Measurements from ENCODE around the gene GNG12. TPM values are rescaled to one million over a fixed set of nuclear protein-coding genes. Genes with fewer than 3 reads are reported as not detected.

Gene GNG12
- total and polyA plus RNA-seq, 4 experiments from 2014 or later = not detected

DNA sequence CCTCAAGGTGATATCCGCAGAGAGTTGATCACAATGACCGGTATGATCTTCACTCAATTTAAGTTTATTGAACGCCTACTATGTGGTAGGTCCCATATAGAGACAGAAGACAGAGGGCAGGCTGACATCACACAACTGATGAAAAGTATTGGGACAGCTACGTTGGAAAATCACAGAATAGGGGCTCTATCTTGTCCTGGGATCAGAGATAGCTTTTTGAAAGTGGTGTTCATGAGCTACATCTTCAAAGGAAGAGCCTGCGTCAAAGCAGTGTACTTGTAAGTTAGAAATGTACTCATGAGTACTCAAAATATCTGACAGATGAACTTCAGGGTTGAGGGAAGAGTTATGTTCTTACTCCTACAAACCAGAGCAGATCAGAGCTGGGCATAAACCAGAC, 93.9 kb downstream of the GNG12 start:
- H3K9me3 Mint-ChIP-seq = no peaks in the 10 kb centered on the region
- H3K36me3 Mint-ChIP-seq = no peaks in the 10 kb centered on the region
- no peak overlapping the region for H3K27ac Mint-ChIP-seq
- DNase-seq = no peak
- H3K27me3 Mint-ChIP-seq = peaks cover 0 to 4% of the 10 kb centered on the region in 2 donors
- CTCF ChIA-PET (ENCODE audit: partially characterized antibody) = interaction anchor here (1.0 to 8.9 kb wide), 4 partner anchors 21 to 55 kb away, joined by 3 to 50 read pairs (median 4); partner anchors contain the start of gene GADD45A
- Histone ChIP-seq H3K27ac (ENCODE audit: low read depth, low read length) (no peak overlapping the region), H3K9me3 (ENCODE audit: control insufficient read depth in 1 of 2, low read length in 2 of 2) (no peaks in the 10 kb centered on the region), H3K27me3 (ENCODE audit: insufficient read depth, low read length) (no peaks in the 10 kb centered on the region), H3K4me1 (ENCODE audit: insufficient read depth, low read length) (peaks cover 18% of the 10 kb centered on the region), H3K36me3 (ENCODE audit: insufficient read depth, low read length) (no peaks in the 10 kb centered on the region), H3K4me3 (ENCODE audit: low read length in 2 of 2) (no peak overlapping the region)
- H3K4me1 Mint-ChIP-seq = peaks cover 11 to 13% (median 13%) of the 10 kb centered on the region in 4 donors
- H3K4me3 Mint-ChIP-seq = no peak overlapping the region
- POLR2A ChIA-PET (ENCODE audit: partially characterized antibody) = no interaction called here
- intact Hi-C loops (cut with micrococcal nuclease) = no loop called here

DNA sequence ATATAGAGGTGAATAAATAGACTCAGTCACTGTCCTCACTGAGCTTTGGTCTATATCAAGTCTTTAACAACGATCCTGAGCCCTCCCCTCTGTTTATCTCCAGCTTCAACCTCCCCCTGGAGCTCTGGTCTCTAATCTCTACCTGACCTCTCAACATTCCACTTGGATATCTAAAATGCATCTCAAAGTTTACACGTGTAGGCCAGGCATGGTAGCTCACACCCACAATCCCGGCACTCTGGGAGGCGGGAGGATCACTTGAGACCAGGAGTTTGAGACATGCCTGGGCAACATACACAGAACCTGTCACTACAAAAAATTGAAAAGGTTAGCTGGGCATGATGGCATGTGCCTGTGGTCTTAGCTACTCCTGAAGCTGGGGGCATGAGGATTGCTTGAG, 94.9 kb downstream of the GNG12 start:
- POLR2A ChIA-PET (ENCODE audit: partially characterized antibody) = interaction anchor here (3.9 kb wide), 1 partner anchor 53 kb away, joined by 31 read pairs; the partner anchor contains the start of gene GADD45A

DNA sequence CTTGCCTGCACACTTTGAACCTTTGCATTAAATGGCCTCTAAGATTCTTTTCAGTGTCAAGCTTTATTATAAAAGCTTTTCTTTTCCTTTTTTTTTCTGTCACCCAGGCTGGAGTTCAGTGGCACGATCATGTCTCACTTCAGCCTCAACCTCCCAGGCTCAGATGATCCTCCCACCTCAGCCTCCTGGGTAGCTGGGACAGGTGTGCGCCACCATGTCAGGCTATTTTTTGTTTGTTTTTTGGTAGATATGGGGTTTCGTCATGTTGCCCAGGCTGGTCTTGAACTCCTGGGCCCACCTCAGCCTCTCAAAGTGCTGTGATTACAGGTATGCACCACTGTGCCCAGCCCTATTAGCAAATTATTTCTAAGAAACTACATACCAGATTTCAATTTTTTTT, 95.4 kb downstream of the GNG12 start:
- DNase-seq = no peak
- Mint-ChIP-seq H3K4me1 (peaks cover 11 to 13% (median 13%) of the 10 kb centered on the region in 4 donors), H3K4me3 (no peak overlapping the region), H3K27ac (no peak overlapping the region), H3K27me3 (no peaks in the 10 kb centered on the region), H3K9me3 (no peaks in the 10 kb centered on the region), H3K36me3 (no peaks in the 10 kb centered on the region)
- no peak overlapping the region for H3K4me3 ChIP-seq (ENCODE audit: low read length in 2 of 2)
- no peaks in the 10 kb centered on the region for H3K27me3 ChIP-seq (ENCODE audit: insufficient read depth, low read length)
- H3K27ac ChIP-seq (ENCODE audit: low read depth, low read length) = no peak overlapping the region
- ChIA-PET CTCF (ENCODE audit: partially characterized antibody) (interaction anchor here (1.2 to 8.9 kb wide), 5 partner anchors 9 to 46 kb away, joined by 3 to 50 read pairs (median 4); no protein-coding TSS in a partner anchor), POLR2A (ENCODE audit: partially characterized antibody) (interaction anchor here (0.9 to 3.9 kb wide), 2 partner anchors 47 to 52 kb away, joined by 4 to 31 read pairs; partner anchors contain the start of gene GADD45A)
- H3K36me3 ChIP-seq (ENCODE audit: insufficient read depth, low read length) = no peaks in the 10 kb centered on the region
- no peaks in the 10 kb centered on the region for H3K9me3 ChIP-seq (ENCODE audit: control insufficient read depth in 1 of 2, low read length in 2 of 2)
- intact Hi-C loops (cut with micrococcal nuclease) = no loop called here
- peaks cover 18% of the 10 kb centered on the region for H3K4me1 ChIP-seq (ENCODE audit: insufficient read depth, low read length)

More for the DNA sequence above, 94.9 kb downstream of the GNG12 start:
- CTCF ChIA-PET (ENCODE audit: partially characterized antibody) = interaction anchor here (1.2 to 8.9 kb wide), 4 partner anchors 8 to 47 kb away, joined by 3 to 50 read pairs (median 6); no protein-coding TSS in a partner anchor
- Mint-ChIP-seq H3K27ac (no peak overlapping the region), H3K4me3 (no peak overlapping the region), H3K9me3 (no peaks in the 10 kb centered on the region), H3K4me1 (peaks cover 11 to 13% (median 13%) of the 10 kb centered on the region in 4 donors), H3K36me3 (no peaks in the 10 kb centered on the region), H3K27me3 (no peaks in the 10 kb centered on the region)
- intact Hi-C loops (cut with micrococcal nuclease) = no loop called here
- Histone ChIP-seq H3K36me3 (ENCODE audit: insufficient read depth, low read length) (no peaks in the 10 kb centered on the region), H3K4me1 (ENCODE audit: insufficient read depth, low read length) (peaks cover 18% of the 10 kb centered on the region), H3K27me3 (ENCODE audit: insufficient read depth, low read length) (no peaks in the 10 kb centered on the region), H3K4me3 (ENCODE audit: low read length in 2 of 2) (no peak overlapping the region), H3K27ac (ENCODE audit: low read depth, low read length) (no peak overlapping the region), H3K9me3 (ENCODE audit: control insufficient read depth in 1 of 2, low read length in 2 of 2) (no peaks in the 10 kb centered on the region)
- DNase-seq = no peak

DNA sequence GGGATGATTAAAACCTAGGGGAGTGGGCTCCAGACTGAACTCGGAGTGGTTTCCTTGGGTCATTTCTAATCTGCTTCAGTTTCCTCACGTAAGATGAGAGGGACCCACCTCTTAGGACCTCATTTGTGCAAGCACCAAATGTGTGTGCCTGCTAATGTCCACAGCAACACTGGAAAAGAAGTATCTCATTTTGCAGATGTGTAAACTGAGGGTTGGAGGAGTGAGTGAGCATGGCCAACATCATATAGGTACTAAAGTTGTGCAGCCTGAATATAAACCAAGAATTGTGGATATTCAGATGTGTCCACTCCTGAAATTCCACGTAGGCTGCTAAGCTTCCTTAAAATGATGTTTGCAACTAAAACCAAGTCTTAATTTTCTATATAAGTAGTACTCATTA, 96.5 kb downstream of the GNG12 start:
- peaks cover 11 to 13% (median 13%) of the 10 kb centered on the region in 4 donors for H3K4me1 Mint-ChIP-seq
- no peaks in the 10 kb centered on the region for H3K36me3 ChIP-seq (ENCODE audit: insufficient read depth, low read length)
- peak overlapping the region in 4 of 7 donors; percentile 72 to 92 (median 90) for H3K27ac Mint-ChIP-seq
- no peaks in the 10 kb centered on the region for H3K27me3 ChIP-seq (ENCODE audit: insufficient read depth, low read length)
- H3K9me3 Mint-ChIP-seq = no peaks in the 10 kb centered on the region
- DNase-seq = no peak
- H3K4me3 Mint-ChIP-seq = peak overlapping the region in 3 of 8 donors; percentile 86 to 90 (median 88)
- H3K27me3 Mint-ChIP-seq = no peaks in the 10 kb centered on the region
- peak overlapping the region in 1 of 2 donors; percentile 54 for H3K4me3 ChIP-seq (ENCODE audit: low read length in 2 of 2)
- ChIA-PET POLR2A (ENCODE audit: partially characterized antibody) (interaction anchor here (0.6 to 3.9 kb wide), 2 partner anchors 51 to 102 kb away, joined by 4 to 31 read pairs; partner anchors contain the start of gene GADD45A), CTCF (ENCODE audit: partially characterized antibody) (interaction anchor here (1.0 to 8.9 kb wide), 4 partner anchors 10 to 24 kb away, joined by 3 to 50 read pairs (median 7); no protein-coding TSS in a partner anchor)
- no peak overlapping the region for H3K27ac ChIP-seq (ENCODE audit: low read depth, low read length)
- intact Hi-C loops (cut with micrococcal nuclease) = loop anchor here (1.0 kb wide), 1 partner anchor 51 kb away; the partner anchor contains the start of gene GADD45A
- H3K9me3 ChIP-seq (ENCODE audit: control insufficient read depth in 1 of 2, low read length in 2 of 2) = no peaks in the 10 kb centered on the region
- H3K4me1 ChIP-seq (ENCODE audit: insufficient read depth, low read length) = peaks cover 18% of the 10 kb centered on the region
- H3K36me3 Mint-ChIP-seq = no peaks in the 10 kb centered on the region

DNA sequence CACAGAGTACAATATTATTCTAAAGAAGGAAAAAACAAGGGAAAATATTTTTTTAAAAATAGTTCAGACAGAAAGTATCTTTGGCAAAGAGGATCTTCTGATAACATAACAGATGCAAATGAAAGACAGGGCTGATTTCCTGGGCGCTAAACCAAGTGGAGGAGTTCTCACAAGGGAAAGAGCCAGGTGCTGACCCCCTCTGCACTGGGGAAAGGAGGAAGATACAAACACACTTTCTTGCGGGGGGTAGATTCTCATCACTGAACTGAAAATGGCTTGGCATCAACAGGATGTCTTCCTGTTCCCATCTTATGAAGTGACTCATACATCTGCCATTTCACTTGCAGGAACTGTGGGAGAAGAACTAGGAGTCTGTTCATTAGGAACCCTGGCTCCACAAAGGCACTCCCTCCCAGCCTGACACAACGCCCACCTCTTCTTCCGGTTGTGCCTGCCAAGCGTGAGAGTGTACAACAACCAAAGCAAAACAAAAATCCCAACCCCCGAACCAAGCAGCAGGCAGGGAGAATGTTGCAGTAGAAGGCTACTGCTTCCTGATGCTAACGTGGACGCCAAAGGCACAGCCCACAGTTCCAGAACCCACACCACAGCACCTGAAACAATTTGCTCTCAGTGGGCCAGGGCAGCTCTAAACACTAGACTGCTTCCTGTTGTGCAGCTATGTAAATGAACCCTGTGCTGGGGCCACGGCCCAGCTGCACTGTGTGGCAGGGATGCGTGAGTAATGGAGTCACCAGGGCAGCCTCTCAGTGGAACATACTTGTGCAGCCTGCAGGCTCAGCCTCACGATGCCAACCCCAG, 97.2 kb downstream of the GNG12 start:
- peak overlapping the region in 1 of 2 donors; percentile 54 for H3K4me3 ChIP-seq (ENCODE audit: low read length in 2 of 2)
- intact Hi-C loops (cut with micrococcal nuclease) = loop anchor here (1.0 kb wide), 1 partner anchor 51 kb away; the partner anchor contains the start of gene GADD45A
- ChIA-PET POLR2A (ENCODE audit: partially characterized antibody) (interaction anchor here (0.6 to 3.9 kb wide), 2 partner anchors 50 to 101 kb away, joined by 4 to 31 read pairs; partner anchors contain the start of gene GADD45A), CTCF (ENCODE audit: partially characterized antibody) (interaction anchor here (1.0 to 2.5 kb wide), 4 partner anchors 10 to 51 kb away, joined by 3 to 10 read pairs (median 3); partner anchors contain the start of gene GADD45A)
- peak overlapping the region; percentile 56 to 90 (median 83) for H3K4me3 Mint-ChIP-seq
- peak in 4 of 5 donors; percentile 14 to 30 (median 20) for DNase-seq
- H3K9me3 ChIP-seq (ENCODE audit: control insufficient read depth in 1 of 2, low read length in 2 of 2) = no peaks in the 10 kb centered on the region
- no peaks in the 10 kb centered on the region for H3K27me3 ChIP-seq (ENCODE audit: insufficient read depth, low read length)
- H3K27me3 Mint-ChIP-seq = no peaks in the 10 kb centered on the region
- H3K27ac Mint-ChIP-seq = peak overlapping the region; percentile 44 to 92 (median 74)
- no peaks in the 10 kb centered on the region for H3K36me3 ChIP-seq (ENCODE audit: insufficient read depth, low read length)
- no peak overlapping the region for H3K27ac ChIP-seq (ENCODE audit: low read depth, low read length)
- peaks cover 11 to 13% (median 13%) of the 10 kb centered on the region in 4 donors for H3K4me1 Mint-ChIP-seq
- no peaks in the 10 kb centered on the region for H3K36me3 Mint-ChIP-seq
- no peaks in the 10 kb centered on the region for H3K9me3 Mint-ChIP-seq
- H3K4me1 ChIP-seq (ENCODE audit: insufficient read depth, low read length) = peaks cover 18% of the 10 kb centered on the region

DNA sequence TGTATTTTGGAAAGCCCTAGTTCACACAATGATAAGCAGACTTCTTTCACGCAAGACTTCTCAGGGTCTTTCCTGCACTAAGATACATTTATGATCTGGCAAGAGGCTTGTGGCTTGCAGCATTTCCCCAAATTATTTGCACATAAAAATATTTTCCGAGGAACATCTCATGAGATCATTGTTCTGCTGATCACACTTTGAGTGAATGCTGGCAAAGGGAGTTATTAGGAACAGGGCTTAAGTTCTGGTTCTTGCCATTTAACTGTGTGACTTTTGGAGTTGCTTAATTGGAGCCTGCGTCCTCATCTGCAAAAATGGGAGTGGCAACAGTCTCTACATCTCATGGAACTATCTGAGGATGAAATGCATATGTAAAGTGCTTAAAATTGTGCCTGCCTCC, 98.1 kb downstream of the GNG12 start:
- Mint-ChIP-seq H3K4me3 (peak overlapping the region in 2 of 8 donors; percentile 82 to 90), H3K36me3 (no peaks in the 10 kb centered on the region), H3K27me3 (no peaks in the 10 kb centered on the region), H3K9me3 (no peaks in the 10 kb centered on the region), H3K4me1 (peaks cover 11 to 13% (median 13%) of the 10 kb centered on the region in 4 donors), H3K27ac (peak overlapping the region in 3 of 7 donors; percentile 37 to 92 (median 72))
- H3K9me3 ChIP-seq (ENCODE audit: control insufficient read depth in 1 of 2, low read length in 2 of 2) = no peaks in the 10 kb centered on the region
- intact Hi-C loops (cut with micrococcal nuclease) = no loop called here
- no peaks in the 10 kb centered on the region for H3K36me3 ChIP-seq (ENCODE audit: insufficient read depth, low read length)
- CTCF ChIA-PET (ENCODE audit: partially characterized antibody) = interaction anchor here (0.7 to 1.3 kb wide), 3 partner anchors 11 to 50 kb away, joined by 3 read pairs; partner anchors contain the start of gene GADD45A
- POLR2A ChIA-PET (ENCODE audit: partially characterized antibody) = interaction anchor here (3.9 kb wide), 1 partner anchor 49 kb away, joined by 31 read pairs; the partner anchor contains the start of gene GADD45A
- no peak overlapping the region for H3K27ac ChIP-seq (ENCODE audit: low read depth, low read length)
- no peak for DNase-seq
- H3K4me1 ChIP-seq (ENCODE audit: insufficient read depth, low read length) = peaks cover 18% of the 10 kb centered on the region
- no peak overlapping the region for H3K4me3 ChIP-seq (ENCODE audit: low read length in 2 of 2)
- H3K27me3 ChIP-seq (ENCODE audit: insufficient read depth, low read length) = no peaks in the 10 kb centered on the region

Measured in CD4-positive, alpha-beta memory T cell (primary cell).